Liver (tissue), 9 donors: ENCODE results near the gene ARHGAP6. TPM values are rescaled to one million over a fixed set of nuclear protein-coding genes. Genes with fewer than 3 reads are reported as not detected.

Source experiments
- DNase-seq: peaks from one replicate; pipeline ENCODE4 v3.0.0-alpha.2; 2017; ENCODE audit warnings: low spot score
- H3K27ac ChIP-seq, 2 donors: one replicate each; pipeline ENCODE4 v1.7.0; 2013; ENCODE audit warnings: inconsistent platforms in 2 of 2, low read length in 2 of 2, control low read depth in 1 of 2, low read depth in 1 of 2, mild to moderate bottlenecking in 1 of 2
- H3K27me3 ChIP-seq, 4 donors: one replicate each; pipeline versions ENCODE4 v1.6.1 to v1.7.0; 2013; ENCODE audit warnings: low read length in 3 of 4, inconsistent platforms in 1 of 4, mild to moderate bottlenecking in 1 of 4, moderate library complexity in 1 of 4; ENCODE audit not compliant: control insufficient read depth in 4 of 4, insufficient read depth in 4 of 4
- H3K36me3 ChIP-seq, 4 donors: one replicate each; pipeline versions ENCODE4 v1.6.1 to v1.7.0; 2013; ENCODE audit warnings: low read length in 3 of 4, mild to moderate bottlenecking in 3 of 4, low read depth in 1 of 4, moderate library complexity in 1 of 4; ENCODE audit not compliant: control insufficient read depth in 4 of 4, insufficient read depth in 3 of 4
- H3K4me1 ChIP-seq, 4 donors: one replicate each; pipeline versions ENCODE4 v1.6.1 to v1.7.0; 2013; ENCODE audit warnings: low read length in 3 of 4, mild to moderate bottlenecking in 3 of 4, moderate library complexity in 1 of 4; ENCODE audit not compliant: control insufficient read depth in 4 of 4, insufficient read depth in 4 of 4
- H3K4me3 ChIP-seq, 3 donors: one replicate each; pipeline versions ENCODE4 v1.6.1 to v1.7.0; 2013; ENCODE audit warnings: low read length in 3 of 3, control low read depth in 1 of 3, low read depth in 1 of 3, mild to moderate bottlenecking in 1 of 3
- H3K9ac ChIP-seq, 2 donors: one replicate each; pipeline ENCODE4 v1.7.0; 2013; ENCODE audit warnings: low read length in 2 of 2, mild to moderate bottlenecking in 2 of 2, moderate library complexity in 2 of 2, control low read depth in 1 of 2, low read depth in 1 of 2
- H3K9me3 ChIP-seq, 4 donors: one replicate each; pipeline versions ENCODE4 v1.6.1 to v1.7.0; 2013; ENCODE audit warnings: low read length in 3 of 4; ENCODE audit not compliant: control insufficient read depth in 4 of 4
- CTCF ChIP-seq: fragments of 150-350 bp; IDR thresholded peaks from 2 replicates; pipeline ENCODE4 v1.5.1; 2017; ENCODE audit warnings: improper control_type of control experiment, low read depth, low read length; ENCODE audit not compliant: missing input control
- EGR1 ChIP-seq, 2 donors: IDR thresholded peaks; 2 replicates each; pipeline ENCODE4 v1.6.1; 2016 to 2018; ENCODE audit warnings: antibody characterized with exemption in 2 of 2, low read depth in 2 of 2
- FOXA1 ChIP-seq: IDR thresholded peaks from 2 replicates; pipeline ENCODE4 v1.6.1; 2016; ENCODE audit warnings: antibody characterized with exemption
- GABPA ChIP-seq, 2 donors: IDR thresholded peaks in 1 of 2; conservative IDR thresholded peaks in 1 of 2; 2 replicates each; pipeline ENCODE4 v1.6.1; 2016; ENCODE audit warnings: antibody characterized with exemption in 2 of 2, mild to moderate bottlenecking in 1 of 2, moderate library complexity in 1 of 2
- HNF4A ChIP-seq, 2 donors: conservative IDR thresholded peaks; 2 replicates each; pipeline ENCODE4 v1.6.1; 2016; ENCODE audit warnings: antibody characterized with exemption in 2 of 2, mild to moderate bottlenecking in 2 of 2
- HNF4G ChIP-seq: IDR thresholded peaks from 2 replicates; pipeline ENCODE4 v1.6.1; 2016; ENCODE audit warnings: antibody characterized with exemption
- JUND ChIP-seq, 2 donors: IDR thresholded peaks; 2 replicates each; pipeline ENCODE4 v1.6.1; 2016; ENCODE audit warnings: antibody characterized with exemption in 2 of 2
- MAX ChIP-seq: IDR thresholded peaks from 2 replicates; pipeline ENCODE4 v1.6.1; 2016; ENCODE audit warnings: antibody characterized with exemption
- NR2F2 ChIP-seq: IDR thresholded peaks from 2 replicates; pipeline ENCODE4 v1.6.1; 2016; ENCODE audit warnings: antibody characterized with exemption
- RAD21 ChIP-seq, 2 donors: IDR thresholded peaks; 2 replicates each; pipeline ENCODE4 v1.6.1; 2016; ENCODE audit warnings: antibody characterized with exemption in 2 of 2, mild to moderate bottlenecking in 2 of 2
- REST ChIP-seq: IDR thresholded peaks from 2 replicates; pipeline ENCODE4 v1.6.1; 2016; ENCODE audit warnings: antibody characterized with exemption, mild to moderate bottlenecking
- RXRA ChIP-seq, 2 donors: IDR thresholded peaks; 2 replicates each; pipeline ENCODE4 v1.6.1; 2017 to 2018; ENCODE audit warnings: antibody characterized with exemption in 2 of 2, mild to moderate bottlenecking in 1 of 2
- SP1 ChIP-seq: IDR thresholded peaks from 2 replicates; pipeline ENCODE4 v1.6.1; 2018; ENCODE audit warnings: antibody characterized with exemption, mild to moderate bottlenecking
- TAF1 ChIP-seq: conservative IDR thresholded peaks from 2 replicates; pipeline ENCODE4 v1.6.1; 2016; ENCODE audit warnings: antibody characterized with exemption, mild to moderate bottlenecking
- YY1 ChIP-seq: IDR thresholded peaks from 2 replicates; pipeline ENCODE4 v1.6.1; 2016; ENCODE audit warnings: antibody characterized with exemption, mild to moderate bottlenecking
- ZBTB33 ChIP-seq: IDR thresholded peaks from 2 replicates; pipeline ENCODE4 v1.6.1; 2016; ENCODE audit warnings: antibody characterized with exemption
- WGBS: extraction: QIAGEN DNeasy Blood & Tissue Kit; methylation state at CpG from one replicate; pipeline ENCODE4 v1.1.7; 2013; 5-methylcytosine and 5-hydroxymethylcytosine counted together
- polyA plus RNA-seq, 2 donors: library from polyadenylated mRNA; stranded (reverse) in 1 of 2; unstranded in 1 of 2; fragments of 200-250 nt in 1 of 2; fragments of >200 nt in 1 of 2; fragmentation: Nextera tagmentation in 1 of 2; extraction: Ambion mirVana in 1 of 2; gene quantifications; one replicate each; pipeline versions ENCODE4 v1.2.1 to v1.2.3, GENCODE V29; 2013 to 2015
- total RNA-seq, 2 donors: library from RNA; depleted of rRNA; stranded (reverse); fragments of >200 nt; gene quantifications; one replicate each; pipeline ENCODE4 v1.2.3, GENCODE V29; 2014
- donor health status: healthy.
- donor health status: healthy.
- donor health status: healthy.
- donor health status: healthy.
- donor health status: healthy.

The ARHGAP6 gene
- total and polyA plus RNA-seq, 4 donors, result 0.10 to 2.2 (median 0.65) TPM

- H3K27me3 ChIP-seq, result no peaks in the 10 kb centered on the region
- H3K27ac ChIP-seq, result no peak overlapping the region
- TF ChIP-seq HNF4A (conservative IDR thresholded peaks at IDR 0.05), result no peak
- no peak for TF ChIP-seq SP1
- no peak for TF ChIP-seq ZBTB33
- TF ChIP-seq RAD21 (IDR thresholded peaks at IDR 0.05), result no peak
- TF ChIP-seq CTCF, result no peak
- no peak for TF ChIP-seq YY1
- TF ChIP-seq EGR1 (IDR thresholded peaks at IDR 0.05; ENCODE audit: low read depth in 2 of 2), result no peak
- TF ChIP-seq TAF1, result no peak
- no peak for TF ChIP-seq RXRA (IDR thresholded peaks at IDR 0.05)
- no peak for TF ChIP-seq JUND (IDR thresholded peaks at IDR 0.05)
- no peak for TF ChIP-seq FOXA1
- H3K4me3 ChIP-seq, result no peak overlapping the region
- 70% methylated on average over 1 of the region's 1 CpG for WGBS
- no peaks in the 10 kb centered on the region for H3K36me3 ChIP-seq
- no peak for DNase-seq
- no peak overlapping the region for H3K9ac ChIP-seq
- no peaks in the 10 kb centered on the region for H3K4me1 ChIP-seq
- no peaks in the 10 kb centered on the region for H3K9me3 ChIP-seq
These were observed 266.9 kb downstream of the ARHGAP6 start for GRCh38 chrX:11398785-11399184.

- no peak for TF ChIP-seq YY1
- TF ChIP-seq HNF4G, result no peak
- no peak for TF ChIP-seq JUND (IDR thresholded peaks at IDR 0.05)
- TF ChIP-seq FOXA1, result no peak
- no peak for TF ChIP-seq ZBTB33
- TF ChIP-seq HNF4A (conservative IDR thresholded peaks at IDR 0.05), result no peak
- Histone ChIP-seq H3K9me3 (no peaks in the 10 kb centered on the region), H3K9ac (no peak overlapping the region), H3K36me3 (no peaks in the 10 kb centered on the region), H3K27me3 (no peaks in the 10 kb centered on the region), H3K27ac (no peak overlapping the region), H3K4me3 (no peak overlapping the region), H3K4me1 (no peaks in the 10 kb centered on the region)
- DNase-seq, result no peak
- WGBS, result 84% methylated on average over 3 of the region's 3 CpGs
These were observed 267.6 kb downstream of the ARHGAP6 start for GRCh38 chrX:11398139-11398538.

GRCh38 chrX:11397680-11398079, 268.0 kb downstream of the ARHGAP6 start:
- Histone ChIP-seq H3K9ac (no peak overlapping the region), H3K4me3 (no peak overlapping the region), H3K27ac (no peak overlapping the region), H3K27me3 (no peaks in the 10 kb centered on the region), H3K4me1 (no peaks in the 10 kb centered on the region), H3K36me3 (no peaks in the 10 kb centered on the region), H3K9me3 (no peaks in the 10 kb centered on the region)
- WGBS, result 70% methylated on average over 2 of the region's 2 CpGs
- DNase-seq, result no peak
- no peak for TF ChIP-seq GABPA (IDR thresholded peaks at IDR 0.05 in 1 of 2, conservative IDR thresholded peaks at IDR 0.05 in 1 of 2)
- TF ChIP-seq YY1, result no peak
- no peak for TF ChIP-seq RXRA (IDR thresholded peaks at IDR 0.05)
- TF ChIP-seq NR2F2, result no peak
- TF ChIP-seq REST, result no peak
- no peak for TF ChIP-seq TAF1
- TF ChIP-seq HNF4A (conservative IDR thresholded peaks at IDR 0.05), result no peak
- no peak for TF ChIP-seq MAX
